ENCODE data around the gene CXorf66. TPM values are rescaled to one million over a fixed set of nuclear protein-coding genes. Genes with fewer than 3 reads are reported as not detected.

Gene CXorf66
- total RNA-seq (2014; rRNA removed; shearing (Covaris generic)) = not detected in 2 replicates
- polyA plus RNA-seq (2016; fragmentation: Nextera tagmentation; extraction: Ambion mirVana) = not detected in 2 replicates

- in situ Hi-C loops (cut with MboI) = loop anchor here (25.0 kb wide), 1 partner anchor 1203 kb away; no protein-coding TSS in a partner anchor
Measured at GRCh38 chrX:139965421-139965820, at the start of gene CXorf66. CXorf66 (minus strand) TSS chrX:139965521; CDS start chrX:139965496, 25 bp downstream.

GRCh38 chrX:139982856-139983255 is 17.5 kb upstream of the CXorf66 start:
- Histone ChIP-seq H3K36me3 (ENCODE audit: low read depth) (no peaks in the 10 kb centered on the region), H3F3A (ENCODE audit: insufficient read depth) (no peaks in the 10 kb centered on the region), H3K79me2 (ENCODE audit: insufficient read depth) (no peaks in the 10 kb centered on the region), H3K27me3 (replicated peaks; ENCODE audit: insufficient read depth) (no peaks in the 10 kb centered on the region), H3K27ac (no peak overlapping the region), H3K9me2 (ENCODE audit: insufficient read depth) (no peaks in the 10 kb centered on the region), H3K4me1 (ENCODE audit: insufficient read depth) (no peaks in the 10 kb centered on the region), H3K9ac (no peak overlapping the region), H3K4me3 (no peak overlapping the region), H2AFZ (no peak overlapping the region), H3K4me2 (ENCODE audit: unreplicated experiment) (no peak overlapping the region), H4K20me1 (ENCODE audit: insufficient read depth) (no peaks in the 10 kb centered on the region), H3K9me3 (ENCODE audit: low read depth) (no peaks in the 10 kb centered on the region)
- in situ Hi-C loops (cut with MboI) = no loop called here
- TF ChIP-seq EZH2phosphoT487 (IDR thresholded peaks at IDR 0.05; ENCODE audit: insufficient read depth, low read depth) (no peak), EZH2 (IDR thresholded peaks at IDR 0.05; ENCODE audit: insufficient read depth, poor library complexity, severe bottlenecking) (no peak)
- WGBS, 2 experiments (ENCODE audit: low coverage in 1 of 2, low lambda C conversion rate in 2 of 2, missing lambda C conversion rate in 2 of 2) = 40 to 55% methylated on average over 3 of the region's 3 CpGs
- no peak for DNase-seq

More at GRCh38 chrX:139965421-139965820, at the start of gene CXorf66:
- no peaks in the 10 kb centered on the region for H3K9me2 ChIP-seq (ENCODE audit: insufficient read depth)
- H3K36me3 ChIP-seq (ENCODE audit: low read depth) = no peaks in the 10 kb centered on the region
- H3K4me3 ChIP-seq = no peak within 1 kb of the TSS
- H4K20me1 ChIP-seq (ENCODE audit: insufficient read depth) = no peaks in the 10 kb centered on the region
- H3K4me1 ChIP-seq (ENCODE audit: insufficient read depth) = no peaks in the 10 kb centered on the region
- H3K9me3 ChIP-seq (ENCODE audit: low read depth) = no peaks in the 10 kb centered on the region
- H3K79me2 ChIP-seq (ENCODE audit: insufficient read depth) = no peaks in the 10 kb centered on the region
- TF ChIP-seq EZH2phosphoT487 (IDR thresholded peaks at IDR 0.05; ENCODE audit: insufficient read depth, low read depth) = no peak
- TF ChIP-seq EZH2 (IDR thresholded peaks at IDR 0.05; ENCODE audit: insufficient read depth, poor library complexity, severe bottlenecking) = no peak
- no peak for DNase-seq
- H2AFZ ChIP-seq = no peak within 1 kb of the TSS
- H3K27ac ChIP-seq = no peak within 1 kb of the TSS
- no peaks in the 10 kb centered on the region for H3K27me3 ChIP-seq (replicated peaks; ENCODE audit: insufficient read depth)
- no peak within 1 kb of the TSS for H3K9ac ChIP-seq
- H3F3A ChIP-seq (ENCODE audit: insufficient read depth) = no peaks in the 10 kb centered on the region
- no peak within 1 kb of the TSS for H3K4me2 ChIP-seq (ENCODE audit: unreplicated experiment)
- 85 to 94% methylated on average over 7 of the region's 7 CpGs for WGBS, 2 experiments (ENCODE audit: low coverage in 1 of 2, low lambda C conversion rate in 2 of 2, missing lambda C conversion rate in 2 of 2)

GRCh38 chrX:139974471-139974870 is 9.2 kb upstream of the CXorf66 start:
- in situ Hi-C loops (cut with MboI) = loop anchor here (25.0 kb wide), 1 partner anchor 1212 kb away; no protein-coding TSS in a partner anchor
- H3K4me1 ChIP-seq (ENCODE audit: insufficient read depth) = no peaks in the 10 kb centered on the region
- H3K36me3 ChIP-seq (ENCODE audit: low read depth) = no peaks in the 10 kb centered on the region
- WGBS, 2 experiments (ENCODE audit: low coverage in 1 of 2, low lambda C conversion rate in 2 of 2, missing lambda C conversion rate in 2 of 2) = 48 to 54% methylated on average over 3 of the region's 3 CpGs
- H2AFZ ChIP-seq = no peak overlapping the region
- H3F3A ChIP-seq (ENCODE audit: insufficient read depth) = no peaks in the 10 kb centered on the region
- no peaks in the 10 kb centered on the region for H3K9me3 ChIP-seq (ENCODE audit: low read depth)
- H3K27ac ChIP-seq = no peak overlapping the region
- H3K4me2 ChIP-seq (ENCODE audit: unreplicated experiment) = no peak overlapping the region
- H4K20me1 ChIP-seq (ENCODE audit: insufficient read depth) = no peaks in the 10 kb centered on the region
- no peak overlapping the region for H3K4me3 ChIP-seq
- TF ChIP-seq EZH2phosphoT487 (IDR thresholded peaks at IDR 0.05; ENCODE audit: insufficient read depth, low read depth) (no peak), EZH2 (IDR thresholded peaks at IDR 0.05; ENCODE audit: insufficient read depth, poor library complexity, severe bottlenecking) (no peak)
- H3K9ac ChIP-seq = no peak overlapping the region
- H3K79me2 ChIP-seq (ENCODE audit: insufficient read depth) = no peaks in the 10 kb centered on the region
- H3K9me2 ChIP-seq (ENCODE audit: insufficient read depth) = no peaks in the 10 kb centered on the region
- H3K27me3 ChIP-seq (replicated peaks; ENCODE audit: insufficient read depth) = no peaks in the 10 kb centered on the region
- DNase-seq = no peak

- Histone ChIP-seq H3K79me2 (ENCODE audit: insufficient read depth) (no peaks in the 10 kb centered on the region), H3K27me3 (replicated peaks; ENCODE audit: insufficient read depth) (no peaks in the 10 kb centered on the region), H3K9me3 (ENCODE audit: low read depth) (no peaks in the 10 kb centered on the region), H3K27ac (no peak overlapping the region), H3K4me3 (no peak overlapping the region), H2AFZ (no peak overlapping the region), H3K36me3 (ENCODE audit: low read depth) (no peaks in the 10 kb centered on the region), H3K9me2 (ENCODE audit: insufficient read depth) (no peaks in the 10 kb centered on the region), H3F3A (ENCODE audit: insufficient read depth) (no peaks in the 10 kb centered on the region), H3K4me1 (ENCODE audit: insufficient read depth) (no peaks in the 10 kb centered on the region), H4K20me1 (ENCODE audit: insufficient read depth) (no peaks in the 10 kb centered on the region), H3K4me2 (ENCODE audit: unreplicated experiment) (no peak overlapping the region), H3K9ac (no peak overlapping the region)
- no peak for DNase-seq
- no peak for TF ChIP-seq EZH2phosphoT487 (IDR thresholded peaks at IDR 0.05; ENCODE audit: insufficient read depth, low read depth)
- no peak for TF ChIP-seq EZH2 (IDR thresholded peaks at IDR 0.05; ENCODE audit: insufficient read depth, poor library complexity, severe bottlenecking)
- 67 to 70% methylated on average over 6 of the region's 6 CpGs for WGBS, 2 experiments (ENCODE audit: low coverage in 1 of 2, low lambda C conversion rate in 2 of 2, missing lambda C conversion rate in 2 of 2)
- in situ Hi-C loops (cut with MboI) = loop anchor here (25.0 kb wide), 1 partner anchor 1211 kb away; no protein-coding TSS in a partner anchor
Measured at GRCh38 chrX:139972629-139973624, 7.6 kb upstream of the CXorf66 start.
